ENCODE data around the gene FAM228B.
"Not testable (repeated sequence)": the region's sequence is repeated elsewhere in the genome, so short reads cannot be mapped to it uniquely, and the experiment has no call there.

The FAM228B gene

GRCh38 chr2:24123195-24123921 lies at the start of gene FAM228B, which contains the start of gene PFN4:
TSS of gene FAM228B (plus strand) at chr2:24123469. CDS start at chr2:24124362, 893 bp downstream.
TSS of gene PFN4 (minus strand) at chr2:24123334. CDS start at chr2:24122535, 799 bp downstream.
- peak; percentile 91 for DNase-seq (ENCODE audit: low spot score)

GRCh38 chr2:24073816-24074215 lies 49.5 kb upstream of the FAM228B start:
- no peak for DNase-seq (ENCODE audit: low spot score)

GRCh38 chr2:24075259-24075658 lies 48.0 kb upstream of the FAM228B start:
- no peak for DNase-seq (ENCODE audit: low spot score)

- peak; percentile 94 for DNase-seq (ENCODE audit: low spot score)
Measured at GRCh38 chr2:24075915-24076848, 47.1 kb upstream of the FAM228B start, which contains the start of gene SF3B6. TSS of gene SF3B6 (minus strand) at chr2:24076326. CDS start at chr2:24076229, 97 bp downstream.

- DNase-seq (ENCODE audit: low spot score), result peak; percentile 15
Measured at GRCh38 chr2:24076849-24077534, 46.3 kb upstream of the FAM228B start.

GRCh38 chr2:24077535-24077877 lies 45.8 kb upstream of the FAM228B start:
- no peak for DNase-seq (ENCODE audit: low spot score)

- no peak for DNase-seq (ENCODE audit: low spot score)
Measured at GRCh38 chr2:24077879-24078278, 45.4 kb upstream of the FAM228B start.

- DNase-seq (ENCODE audit: low spot score), result no peak
Measured at GRCh38 chr2:24080701-24081100, 42.6 kb upstream of the FAM228B start.

GRCh38 chr2:24082787-24083566 lies 40.3 kb upstream of the FAM228B start:
- no peak for DNase-seq (ENCODE audit: low spot score)

- peak; percentile 86 for DNase-seq (ENCODE audit: low spot score)
Measured at GRCh38 chr2:24083567-24084385, 39.5 kb upstream of the FAM228B start.

- DNase-seq (ENCODE audit: low spot score), result peak; percentile 87
Measured at GRCh38 chr2:24084386-24085199, 38.7 kb upstream of the FAM228B start, which contains the start of gene TP53I3. TSS of gene TP53I3 (minus strand) at chr2:24084834. CDS start at chr2:24084326, 508 bp downstream.

- no peak for DNase-seq (ENCODE audit: low spot score)
Measured at GRCh38 chr2:24085200-24085489, 38.1 kb upstream of the FAM228B start.

- DNase-seq (ENCODE audit: low spot score), result no peak
Measured at GRCh38 chr2:24086241-24086640, 37.0 kb upstream of the FAM228B start.

GRCh38 chr2:24087032-24087431 lies 36.2 kb upstream of the FAM228B start:
- no peak for DNase-seq (ENCODE audit: low spot score)

- DNase-seq (ENCODE audit: low spot score), result no peak
Measured at GRCh38 chr2:24088821-24089359, 34.4 kb upstream of the FAM228B start.

- not testable (repeated sequence) for DNase-seq (ENCODE audit: low spot score)
Measured at GRCh38 chr2:24093270-24093669, 30.0 kb upstream of the FAM228B start.

GRCh38 chr2:24095171-24095677 lies 28.0 kb upstream of the FAM228B start:
- not testable (repeated sequence) for DNase-seq (ENCODE audit: low spot score)

- DNase-seq (ENCODE audit: low spot score), result not testable (repeated sequence)
Measured at GRCh38 chr2:24100732-24101131, 22.5 kb upstream of the FAM228B start.

- no peak for DNase-seq (ENCODE audit: low spot score)
Measured at GRCh38 chr2:24101992-24102391, 21.3 kb upstream of the FAM228B start.

All from germinal center (tissue), 1 donor.